GM12874 (cell line): ENCODE data around the gene IFT43.

Source experiments
- TF ChIP-seq, protein P1 (sequence below): IDR thresholded peaks from 2 replicates; pipeline ENCODE4 v1.5.1; 2011; ENCODE audit warnings: low read depth, mild to moderate bottlenecking, control low read depth, low read length, moderate library complexity; ENCODE audit not compliant: insufficient read depth

The IFT43 gene

DNA sequence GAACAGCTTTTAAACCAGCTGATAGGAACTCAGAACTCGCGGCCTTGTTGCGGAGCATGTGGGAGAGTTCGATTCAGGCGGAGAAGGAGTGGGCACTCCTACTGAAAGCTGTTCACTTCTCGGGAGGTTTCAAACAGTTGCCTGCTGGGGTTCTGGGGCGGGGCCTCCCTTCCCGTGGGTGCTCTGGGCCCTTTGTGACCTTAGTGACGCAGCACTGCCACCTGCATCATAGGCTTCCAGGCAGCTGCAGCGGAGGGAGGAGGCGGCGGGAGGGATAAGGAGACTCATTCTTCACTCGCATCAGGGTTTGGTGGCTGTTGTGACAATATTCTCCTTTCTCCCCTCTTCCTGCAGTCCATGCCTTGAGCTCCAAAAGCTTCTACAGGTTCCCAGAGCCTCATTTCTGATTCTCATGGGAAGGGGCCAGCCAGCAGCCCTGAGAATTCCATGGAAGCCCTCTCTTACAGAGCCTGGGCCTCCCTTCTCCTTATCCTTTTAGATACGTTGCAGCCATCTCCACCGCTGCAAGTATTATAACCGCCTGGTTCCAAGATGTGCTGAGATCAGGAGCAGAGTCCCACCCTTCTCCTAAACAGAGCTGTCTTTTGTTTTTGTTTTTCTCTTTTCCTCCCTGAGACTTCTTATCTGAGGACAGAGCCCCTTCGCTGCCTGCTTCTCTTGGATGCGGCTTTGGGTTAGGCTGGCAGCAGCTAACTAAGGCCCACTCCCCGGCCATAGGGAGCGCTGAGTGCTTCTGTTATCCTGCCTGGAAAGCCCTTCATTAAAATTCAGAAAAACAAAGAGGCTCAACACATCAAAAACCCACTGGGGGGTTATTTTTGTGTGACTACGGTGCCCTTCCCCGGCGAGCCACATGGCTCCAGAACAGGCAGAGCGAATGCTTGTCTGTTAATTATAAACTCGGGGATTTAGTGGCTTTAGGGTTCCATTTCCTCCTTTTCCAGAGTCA is 98.5 kb downstream of the IFT43 start:
- TF ChIP-seq, protein P1, sequence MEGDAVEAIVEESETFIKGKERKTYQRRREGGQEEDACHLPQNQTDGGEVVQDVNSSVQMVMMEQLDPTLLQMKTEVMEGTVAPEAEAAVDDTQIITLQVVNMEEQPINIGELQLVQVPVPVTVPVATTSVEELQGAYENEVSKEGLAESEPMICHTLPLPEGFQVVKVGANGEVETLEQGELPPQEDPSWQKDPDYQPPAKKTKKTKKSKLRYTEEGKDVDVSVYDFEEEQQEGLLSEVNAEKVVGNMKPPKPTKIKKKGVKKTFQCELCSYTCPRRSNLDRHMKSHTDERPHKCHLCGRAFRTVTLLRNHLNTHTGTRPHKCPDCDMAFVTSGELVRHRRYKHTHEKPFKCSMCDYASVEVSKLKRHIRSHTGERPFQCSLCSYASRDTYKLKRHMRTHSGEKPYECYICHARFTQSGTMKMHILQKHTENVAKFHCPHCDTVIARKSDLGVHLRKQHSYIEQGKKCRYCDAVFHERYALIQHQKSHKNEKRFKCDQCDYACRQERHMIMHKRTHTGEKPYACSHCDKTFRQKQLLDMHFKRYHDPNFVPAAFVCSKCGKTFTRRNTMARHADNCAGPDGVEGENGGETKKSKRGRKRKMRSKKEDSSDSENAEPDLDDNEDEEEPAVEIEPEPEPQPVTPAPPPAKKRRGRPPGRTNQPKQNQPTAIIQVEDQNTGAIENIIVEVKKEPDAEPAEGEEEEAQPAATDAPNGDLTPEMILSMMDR: no peak

DNA sequence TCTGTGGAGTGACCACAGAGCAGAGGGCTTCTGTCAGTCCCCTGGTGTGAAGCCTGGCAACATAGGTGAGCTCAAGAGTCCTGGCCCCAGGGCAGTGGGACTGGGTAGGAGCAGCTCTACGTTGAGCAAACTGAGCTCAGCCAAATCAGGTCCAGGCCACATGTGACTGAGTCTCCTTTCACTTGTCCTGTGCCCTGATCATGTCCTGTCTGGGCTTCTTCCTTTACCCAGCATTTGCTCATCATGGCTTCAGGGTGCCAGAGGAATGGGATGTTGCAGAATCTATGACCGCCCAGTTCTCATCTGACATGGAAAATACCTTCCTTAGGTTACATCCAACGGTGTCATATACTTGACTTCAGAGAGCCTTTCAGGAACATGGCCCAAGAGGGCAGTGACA is 99.8 kb downstream of the IFT43 start:
- TF ChIP-seq, protein P1: no peak

DNA sequence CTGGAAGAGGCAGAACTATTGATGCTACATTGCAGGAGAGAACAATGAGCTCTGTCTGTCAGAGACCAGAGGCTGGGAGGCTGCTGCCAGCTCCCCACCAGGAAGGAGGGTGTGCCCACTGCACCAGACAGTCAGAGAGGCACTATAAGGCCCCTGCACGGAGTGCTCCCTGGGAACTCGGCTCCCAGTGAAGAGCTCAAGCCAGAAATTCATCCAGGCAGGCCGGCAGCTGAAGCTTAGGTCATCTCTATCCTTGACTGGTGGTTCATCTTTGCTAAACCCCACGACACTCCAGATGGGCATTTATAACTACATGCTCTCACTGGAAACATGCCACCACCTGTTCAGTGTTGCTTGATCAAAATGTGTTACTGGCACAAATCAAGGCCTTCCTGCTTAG is 101.1 kb downstream of the IFT43 start:
- TF ChIP-seq, protein P1: no peak

DNA sequence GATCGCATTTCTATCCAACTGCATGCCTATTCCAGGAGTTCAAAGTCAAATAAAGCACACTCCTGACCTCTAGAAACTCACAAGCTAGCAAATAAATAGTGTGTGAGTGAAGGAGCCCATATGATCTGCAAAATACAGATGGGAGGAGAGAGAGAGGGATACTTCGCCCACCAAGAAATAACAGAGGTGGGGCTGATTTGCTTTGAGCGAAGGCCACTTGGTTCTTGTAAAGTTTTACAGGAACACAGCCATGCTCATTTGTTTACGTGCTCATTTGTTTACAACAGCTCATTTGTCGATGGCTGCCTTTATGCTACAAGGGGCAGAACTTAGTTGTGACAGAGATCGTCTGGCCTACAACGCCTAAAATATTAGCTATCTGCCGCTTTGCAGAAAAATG is 102.8 kb downstream of the IFT43 start:
- TF ChIP-seq, protein P1: no peak

DNA sequence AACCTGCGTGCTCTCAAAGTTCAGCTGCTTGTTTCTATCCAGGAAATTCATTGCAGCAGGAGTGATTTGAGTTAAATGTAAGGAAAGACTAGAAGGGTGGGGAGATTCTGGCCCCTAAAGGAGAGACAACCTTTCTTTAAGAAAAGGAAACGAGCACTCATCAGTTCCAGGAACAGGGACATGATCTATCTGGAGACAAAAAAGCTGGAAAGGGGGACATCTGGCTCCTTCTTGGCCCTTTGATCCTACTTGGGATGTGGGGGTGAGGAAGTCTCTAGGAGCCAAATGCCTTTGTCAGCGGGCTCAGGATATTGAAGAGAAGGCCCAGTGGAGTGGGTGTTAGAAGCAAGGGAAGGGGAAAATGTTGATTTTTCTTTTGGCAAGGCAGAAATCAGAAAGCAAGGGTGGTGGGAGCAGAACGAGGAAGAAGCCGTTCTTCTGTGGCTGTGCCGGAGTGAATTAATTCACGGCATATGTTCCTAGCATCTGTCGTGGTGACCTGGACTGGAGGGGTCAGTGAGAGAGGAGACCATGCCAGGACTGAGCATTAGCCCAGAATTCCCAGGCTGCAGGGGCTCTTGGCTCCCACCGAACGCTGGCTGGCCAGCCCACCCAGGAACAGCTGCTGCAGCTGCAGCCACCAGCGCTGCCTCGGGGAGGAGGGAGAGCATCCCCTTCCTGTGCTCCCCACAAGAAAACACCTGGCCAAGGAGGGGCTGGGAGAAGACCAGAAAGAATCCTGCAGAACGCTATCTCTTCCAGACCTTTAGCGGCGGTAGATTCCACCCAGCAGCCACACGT is 103.4 kb downstream of the IFT43 start:
- TF ChIP-seq, protein P1: no peak

DNA sequence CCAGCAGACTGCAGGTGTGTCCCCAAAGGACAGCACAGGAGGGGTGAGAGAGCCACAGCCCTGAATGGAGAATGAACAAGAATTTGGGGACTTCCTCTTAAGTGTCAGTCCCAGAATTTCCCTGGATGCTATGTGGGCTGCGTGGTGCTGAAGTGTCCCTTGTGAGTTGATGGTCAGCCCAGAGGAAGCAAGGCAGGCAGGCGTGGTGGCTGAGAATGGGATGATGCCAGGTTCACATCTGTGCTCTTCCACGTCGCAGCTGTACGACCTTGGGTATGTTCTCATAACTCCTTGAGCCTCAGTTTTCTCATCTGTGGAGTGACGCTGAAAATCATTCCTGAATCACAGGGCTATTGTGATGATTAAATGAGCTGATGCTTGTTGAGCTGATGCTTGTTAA is 104.0 kb downstream of the IFT43 start:
- TF ChIP-seq, protein P1: no peak
